Measurements from ENCODE around the gene DPYSL4.

DPYSL4 gene

DNA sequence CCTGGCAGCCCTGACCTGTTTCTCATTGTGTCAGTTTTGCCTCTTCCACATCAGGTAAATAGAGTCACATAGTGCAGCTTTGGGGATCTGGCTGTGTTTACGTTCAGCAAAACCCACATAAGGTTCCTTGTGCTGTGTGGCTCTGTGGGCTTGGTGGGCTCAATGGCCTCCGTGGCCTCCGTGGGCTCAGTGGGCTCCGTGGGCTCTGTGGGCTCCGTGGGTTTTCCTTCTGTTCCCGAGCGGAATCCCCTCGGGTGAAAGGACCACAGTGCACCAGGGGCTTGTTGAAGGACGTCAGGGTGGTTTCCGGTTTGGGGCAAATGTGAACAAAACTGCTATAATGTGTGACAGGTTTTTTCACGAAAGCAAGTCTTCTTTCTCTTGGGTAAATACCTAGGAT, 12.5 kb upstream of the DPYSL4 start:
- Histone ChIP-seq H3K4me1 (ENCODE audit: control insufficient read depth, insufficient read depth, low read length, poor library complexity, severe bottlenecking) (no peaks in the 10 kb centered on the region), H3K4me3 (ENCODE audit: extremely low read depth, insufficient read depth, low read length, poor library complexity, severe bottlenecking) (no peak overlapping the region), H3K36me3 (ENCODE audit: control insufficient read depth, insufficient read depth, low read length) (no peaks in the 10 kb centered on the region), H3K9me3 (ENCODE audit: control insufficient read depth, low read length) (no peaks in the 10 kb centered on the region), H3K27ac (ENCODE audit: low read depth, low read length, severe bottlenecking) (no peak overlapping the region)
- 85 to 88% methylated on average over 10 to 11 of the region's 11 CpGs for WGBS, 2 experiments (ENCODE audit: insufficient coverage in 2 of 2)

DNA sequence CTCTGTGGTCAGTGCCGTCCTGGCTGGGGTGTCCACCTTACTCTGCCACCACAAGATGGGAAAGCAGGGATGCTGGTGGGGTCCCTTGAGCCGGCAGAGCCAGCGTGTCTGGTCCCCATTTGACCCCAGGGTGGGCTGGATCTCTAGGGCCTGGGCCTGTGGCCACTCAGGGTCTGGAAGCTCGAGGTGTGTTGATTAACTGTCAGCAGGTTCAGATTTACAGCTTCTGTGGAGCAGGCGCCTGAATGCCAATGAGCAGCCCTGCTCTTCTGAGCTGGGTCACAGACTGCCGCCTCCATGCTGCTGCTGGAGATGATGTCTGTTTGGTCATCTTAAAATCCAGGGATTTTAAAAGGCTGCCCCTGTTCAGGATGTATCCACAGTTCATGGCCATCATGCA, 11.3 kb upstream of the DPYSL4 start:
- Histone ChIP-seq H3K4me1 (ENCODE audit: control insufficient read depth, insufficient read depth, low read length, poor library complexity, severe bottlenecking) (no peaks in the 10 kb centered on the region), H3K27ac (ENCODE audit: low read depth, low read length, severe bottlenecking) (no peak overlapping the region), H3K36me3 (ENCODE audit: control insufficient read depth, insufficient read depth, low read length) (no peaks in the 10 kb centered on the region), H3K4me3 (ENCODE audit: extremely low read depth, insufficient read depth, low read length, poor library complexity, severe bottlenecking) (no peak overlapping the region), H3K9me3 (ENCODE audit: control insufficient read depth, low read length) (no peaks in the 10 kb centered on the region)
- 82 to 84% methylated on average over 4 to 5 of the region's 6 CpGs for WGBS, 2 experiments (ENCODE audit: insufficient coverage in 2 of 2)

DNA sequence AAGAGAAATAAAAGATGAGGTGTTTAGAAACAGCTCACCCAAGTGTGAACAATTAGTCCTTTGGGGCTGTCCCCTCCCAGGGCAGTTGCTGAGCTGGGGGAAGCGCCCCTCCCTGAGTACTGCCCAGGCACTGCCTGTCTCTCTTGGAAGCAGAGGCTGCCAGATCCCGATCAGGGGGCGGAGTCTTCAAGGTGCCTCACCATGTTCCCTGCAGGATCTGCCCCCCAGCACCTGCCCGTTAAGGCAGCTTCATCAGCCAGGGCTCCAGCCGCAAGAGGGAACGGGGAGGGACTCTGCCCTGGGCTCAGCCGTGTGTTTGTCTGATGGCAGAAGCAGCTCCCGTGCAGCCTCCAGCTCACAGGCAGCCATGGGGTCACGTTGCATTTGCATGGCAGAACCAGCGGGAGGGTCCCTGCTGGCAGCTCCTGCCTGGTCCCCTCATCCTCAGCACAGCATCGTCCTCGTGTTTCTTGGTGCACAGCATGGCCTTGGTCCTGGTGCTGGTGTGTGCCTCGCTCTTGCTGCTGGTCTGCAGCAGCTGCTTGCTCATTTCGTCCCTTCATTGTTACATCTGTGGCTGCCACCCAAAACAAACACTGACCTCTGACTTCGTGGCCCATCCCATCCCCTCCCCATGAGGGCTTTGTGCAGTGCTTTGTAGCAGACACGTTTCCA, 10.7 kb upstream of the DPYSL4 start:
- no peaks in the 10 kb centered on the region for H3K36me3 ChIP-seq (ENCODE audit: control insufficient read depth, insufficient read depth, low read length)
- H3K9me3 ChIP-seq (ENCODE audit: control insufficient read depth, low read length): no peaks in the 10 kb centered on the region
- WGBS, 2 experiments (ENCODE audit: insufficient coverage in 2 of 2): 13 to 20% methylated on average over 15 to 16 of the region's 16 CpGs
- H3K27ac ChIP-seq (ENCODE audit: low read depth, low read length, severe bottlenecking): no peak overlapping the region
- no peak overlapping the region for H3K4me3 ChIP-seq (ENCODE audit: extremely low read depth, insufficient read depth, low read length, poor library complexity, severe bottlenecking)
- no peaks in the 10 kb centered on the region for H3K4me1 ChIP-seq (ENCODE audit: control insufficient read depth, insufficient read depth, low read length, poor library complexity, severe bottlenecking)

DNA sequence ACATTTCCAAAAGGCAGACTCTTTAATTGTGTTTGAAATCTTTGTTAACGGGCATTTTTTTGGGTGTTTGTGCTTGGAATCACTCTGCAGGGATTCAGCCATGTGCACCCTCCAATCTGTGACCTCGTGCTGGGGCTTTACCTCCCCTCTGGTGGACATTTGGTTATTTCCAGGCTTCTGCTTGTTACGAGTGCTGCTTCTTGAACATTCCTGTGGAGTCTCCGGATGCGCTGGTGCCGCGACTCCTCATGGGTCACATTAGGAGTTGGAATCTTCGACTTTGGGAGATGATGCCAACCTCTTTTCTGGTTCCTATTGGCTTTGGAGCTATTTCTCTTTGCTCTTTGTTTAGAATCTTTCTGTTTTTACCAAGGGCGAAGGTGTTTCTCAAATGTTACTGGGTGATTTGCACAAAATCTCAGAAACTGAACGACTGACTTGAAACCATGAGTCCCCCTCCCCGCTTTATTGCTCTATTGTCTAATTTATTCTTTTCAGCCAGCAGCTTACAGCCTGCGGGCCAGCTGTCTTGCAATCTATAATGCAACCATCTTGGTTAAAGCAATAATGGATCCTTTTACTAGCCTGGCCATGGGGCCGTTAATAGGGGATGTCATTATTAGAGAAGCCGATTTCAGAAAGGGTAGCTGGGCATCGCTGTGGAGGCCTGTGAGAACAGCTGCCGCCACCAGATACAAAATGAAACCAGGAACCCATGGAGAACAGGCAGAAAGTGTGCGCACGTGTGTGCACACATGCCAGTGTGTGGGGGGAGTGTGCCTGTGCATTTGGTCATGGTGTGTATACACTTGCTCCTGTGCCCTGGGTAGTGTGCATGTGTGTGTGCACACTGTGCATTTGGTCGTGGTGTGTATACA, 9.9 kb upstream of the DPYSL4 start:
- no peaks in the 10 kb centered on the region for H3K36me3 ChIP-seq (ENCODE audit: control insufficient read depth, insufficient read depth, low read length)
- H3K4me1 ChIP-seq (ENCODE audit: control insufficient read depth, insufficient read depth, low read length, poor library complexity, severe bottlenecking): no peaks in the 10 kb centered on the region
- H3K4me3 ChIP-seq (ENCODE audit: extremely low read depth, insufficient read depth, low read length, poor library complexity, severe bottlenecking): no peak overlapping the region
- no peaks in the 10 kb centered on the region for H3K9me3 ChIP-seq (ENCODE audit: control insufficient read depth, low read length)
- 75 to 78% methylated on average over 16 to 19 of the region's 19 CpGs for WGBS, 2 experiments (ENCODE audit: insufficient coverage in 2 of 2)
- H3K27ac ChIP-seq (ENCODE audit: low read depth, low read length, severe bottlenecking): no peak overlapping the region

DNA sequence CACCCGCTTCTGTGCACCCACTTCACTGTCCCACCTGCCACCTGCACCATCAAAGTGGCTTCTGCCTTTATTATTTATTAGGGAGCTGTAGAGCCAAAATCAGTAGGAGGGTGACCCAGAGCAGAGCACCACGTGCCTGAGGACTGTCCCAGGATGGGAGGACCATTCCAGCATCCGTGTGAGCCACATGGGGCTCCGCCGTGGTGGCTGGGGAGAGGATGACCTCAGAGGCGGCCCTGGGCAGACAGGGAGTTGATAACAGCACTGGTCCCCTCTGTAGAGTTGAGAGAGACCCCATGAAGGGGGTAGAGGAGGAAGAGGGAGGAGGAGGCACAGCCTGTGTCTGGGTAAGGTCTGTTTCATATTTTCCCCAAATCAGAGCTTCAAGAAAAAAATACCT, 8.7 kb upstream of the DPYSL4 start:
- H3K4me1 ChIP-seq (ENCODE audit: control insufficient read depth, insufficient read depth, low read length, poor library complexity, severe bottlenecking): no peaks in the 10 kb centered on the region
- H3K27ac ChIP-seq (ENCODE audit: low read depth, low read length, severe bottlenecking): no peak overlapping the region
- no peak overlapping the region for H3K4me3 ChIP-seq (ENCODE audit: extremely low read depth, insufficient read depth, low read length, poor library complexity, severe bottlenecking)
- H3K36me3 ChIP-seq (ENCODE audit: control insufficient read depth, insufficient read depth, low read length): no peaks in the 10 kb centered on the region
- no peaks in the 10 kb centered on the region for H3K9me3 ChIP-seq (ENCODE audit: control insufficient read depth, low read length)
- 63 to 72% methylated on average over 5 of the region's 6 CpGs for WGBS, 2 experiments (ENCODE audit: insufficient coverage in 2 of 2)

DNA sequence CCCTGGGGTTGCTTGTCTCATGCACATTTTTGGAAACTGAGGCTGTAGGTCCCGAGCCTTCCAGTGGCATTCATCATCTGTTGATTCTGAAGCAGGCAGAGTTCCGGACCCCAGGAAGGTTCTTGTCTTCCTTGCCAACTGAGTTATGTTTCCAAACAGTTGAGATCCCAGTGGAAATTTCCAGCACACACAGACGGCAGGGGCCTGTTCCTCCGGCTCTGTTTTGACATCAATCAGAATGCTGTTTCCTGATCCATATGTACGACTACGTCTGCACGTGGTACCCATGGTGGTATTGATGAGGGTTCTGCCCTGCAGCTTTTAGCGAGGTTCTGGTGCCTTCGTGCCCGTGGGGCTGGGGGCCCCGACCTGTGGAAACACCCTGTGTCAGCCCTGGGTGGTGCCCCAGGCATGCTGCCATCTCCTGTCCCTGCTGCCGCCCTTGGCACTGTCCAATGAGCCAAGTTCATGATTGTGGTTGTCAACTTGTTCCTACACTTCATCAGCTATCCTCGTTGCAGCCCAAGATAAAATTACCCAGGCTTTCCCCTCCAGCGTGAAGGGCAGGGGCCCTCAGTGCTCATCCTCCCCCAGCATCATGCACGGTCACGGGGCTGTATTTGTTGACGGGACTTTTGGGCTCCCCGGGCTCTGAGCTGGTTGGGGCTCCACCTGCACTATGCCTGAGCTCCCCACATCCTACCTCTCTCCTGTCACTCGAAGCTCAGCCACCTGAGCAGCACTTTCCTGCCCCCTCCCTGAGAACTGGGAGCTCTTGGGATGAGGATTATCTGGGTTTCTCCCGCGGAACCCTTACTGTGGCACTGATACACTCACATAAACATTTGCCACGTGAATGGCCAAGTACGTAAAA, 7.8 kb upstream of the DPYSL4 start:
- Histone ChIP-seq H3K4me1 (ENCODE audit: control insufficient read depth, insufficient read depth, low read length, poor library complexity, severe bottlenecking) (no peaks in the 10 kb centered on the region), H3K4me3 (ENCODE audit: extremely low read depth, insufficient read depth, low read length, poor library complexity, severe bottlenecking) (no peak overlapping the region), H3K9me3 (ENCODE audit: control insufficient read depth, low read length) (no peaks in the 10 kb centered on the region), H3K27ac (ENCODE audit: low read depth, low read length, severe bottlenecking) (no peak overlapping the region), H3K36me3 (ENCODE audit: control insufficient read depth, insufficient read depth, low read length) (no peaks in the 10 kb centered on the region)
- WGBS, 2 experiments (ENCODE audit: insufficient coverage in 2 of 2): 82 to 90% methylated on average over 18 to 22 of the region's 23 CpGs

DNA sequence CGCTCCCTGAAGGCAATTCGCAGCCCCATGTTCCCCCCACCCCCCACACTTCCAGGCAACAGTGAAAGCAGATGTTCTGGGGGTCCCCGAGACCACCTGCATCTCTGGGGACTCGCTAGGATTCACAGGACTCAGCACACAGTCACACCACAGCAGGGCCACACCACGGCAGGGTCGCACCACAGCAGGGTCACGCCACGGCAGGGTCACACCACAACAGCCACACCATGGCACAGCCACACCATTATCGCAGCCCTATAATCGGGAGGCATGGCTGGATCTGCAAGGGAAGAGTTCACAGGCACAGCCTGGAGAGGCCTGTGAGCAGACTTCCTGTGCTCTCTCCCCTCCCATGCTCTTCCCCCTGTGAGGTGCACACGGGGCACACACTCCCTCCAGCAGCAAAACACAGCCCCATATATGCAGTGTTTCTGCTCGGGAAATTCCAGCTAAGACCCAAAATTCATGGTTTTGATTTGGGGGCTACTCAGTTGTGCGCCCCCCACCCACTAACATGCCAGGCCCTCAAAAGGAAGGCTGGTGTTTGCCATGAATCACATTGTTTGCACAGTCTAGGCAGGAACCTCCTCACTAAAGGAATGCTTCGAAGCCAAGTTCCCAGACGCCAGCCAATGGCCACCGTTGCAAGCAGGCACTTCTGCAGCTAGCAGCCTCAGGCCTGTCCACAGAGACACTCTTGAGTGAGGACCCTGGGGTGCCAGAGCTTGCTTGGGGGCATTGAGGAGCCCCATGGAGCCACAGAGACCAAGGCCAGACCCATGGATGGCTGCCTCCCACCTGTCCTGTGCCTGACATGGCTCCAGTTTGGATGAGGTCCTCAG, 7.0 kb upstream of the DPYSL4 start:
- Histone ChIP-seq H3K36me3 (ENCODE audit: control insufficient read depth, insufficient read depth, low read length) (no peaks in the 10 kb centered on the region), H3K4me1 (ENCODE audit: control insufficient read depth, insufficient read depth, low read length, poor library complexity, severe bottlenecking) (no peaks in the 10 kb centered on the region), H3K4me3 (ENCODE audit: extremely low read depth, insufficient read depth, low read length, poor library complexity, severe bottlenecking) (no peak overlapping the region), H3K27ac (ENCODE audit: low read depth, low read length, severe bottlenecking) (no peak overlapping the region), H3K9me3 (ENCODE audit: control insufficient read depth, low read length) (no peaks in the 10 kb centered on the region)
- WGBS, 2 experiments (ENCODE audit: insufficient coverage in 2 of 2): 85 to 87% methylated on average over 10 to 14 of the region's 16 CpGs

DNA sequence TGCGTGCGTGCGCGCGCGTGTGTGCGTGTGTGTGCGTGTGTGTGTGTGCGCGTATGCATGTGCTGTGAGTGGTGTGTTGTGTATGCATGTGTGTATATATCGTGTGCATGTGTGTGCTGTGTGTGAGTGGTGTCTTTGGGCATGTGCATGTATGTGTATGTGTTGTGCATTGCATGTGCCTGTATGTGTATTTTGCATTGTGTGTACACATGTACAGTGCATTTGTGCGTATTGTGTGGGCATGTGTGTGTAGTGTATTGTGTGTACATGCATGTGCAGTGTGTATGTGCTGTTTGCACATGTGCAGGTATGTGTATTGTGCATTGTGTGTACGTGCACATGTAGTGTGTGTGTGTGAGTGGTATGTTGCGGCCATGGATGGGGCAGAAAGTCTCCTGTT, 6.0 kb upstream of the DPYSL4 start:
- Histone ChIP-seq H3K36me3 (ENCODE audit: control insufficient read depth, insufficient read depth, low read length) (no peaks in the 10 kb centered on the region), H3K4me1 (ENCODE audit: control insufficient read depth, insufficient read depth, low read length, poor library complexity, severe bottlenecking) (no peaks in the 10 kb centered on the region), H3K9me3 (ENCODE audit: control insufficient read depth, low read length) (no peaks in the 10 kb centered on the region), H3K4me3 (ENCODE audit: extremely low read depth, insufficient read depth, low read length, poor library complexity, severe bottlenecking) (no peak overlapping the region), H3K27ac (ENCODE audit: low read depth, low read length, severe bottlenecking) (no peak overlapping the region)
- 71 to 72% methylated on average over 9 to 11 of the region's 14 CpGs for WGBS, 2 experiments (ENCODE audit: insufficient coverage in 2 of 2)

DNA sequence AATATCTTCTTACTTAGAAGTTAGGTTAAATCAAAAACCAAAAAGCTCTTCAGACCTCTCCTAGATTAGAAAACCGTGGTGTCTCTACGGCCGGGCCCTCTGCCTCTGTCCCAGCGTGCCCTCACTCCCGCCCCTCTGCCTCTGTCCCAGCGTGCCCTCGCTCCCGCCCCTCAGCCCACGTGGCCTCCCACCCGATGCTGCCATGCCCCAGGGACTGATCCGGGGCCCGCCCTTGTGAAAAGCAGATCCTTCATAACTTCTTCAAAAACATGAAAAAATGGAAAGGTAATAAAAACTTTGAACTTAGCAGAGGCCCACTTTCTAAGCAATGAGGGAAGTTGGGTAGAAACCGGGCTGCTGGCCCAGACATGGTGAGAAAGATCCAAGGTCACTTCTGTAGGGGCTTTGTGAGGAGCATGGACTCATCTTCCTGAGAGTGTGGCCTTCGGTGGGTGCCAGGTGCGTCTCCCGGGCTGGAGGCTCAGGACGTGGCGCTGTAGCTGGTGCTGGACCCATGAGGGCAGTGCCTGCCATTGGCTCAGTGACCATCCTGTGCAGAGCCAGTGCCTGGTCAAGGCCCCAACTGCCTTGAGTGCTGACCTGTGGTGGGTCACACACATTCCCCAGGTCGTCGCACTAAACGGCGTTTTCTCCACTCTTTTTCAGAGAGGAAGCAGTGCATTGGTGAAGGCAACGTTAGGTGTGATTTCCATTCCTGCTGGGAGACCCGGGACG, 4.9 kb upstream of the DPYSL4 start:
- H3K4me1 ChIP-seq (ENCODE audit: control insufficient read depth, insufficient read depth, low read length, poor library complexity, severe bottlenecking): no peaks in the 10 kb centered on the region
- WGBS, 2 experiments (ENCODE audit: insufficient coverage in 2 of 2): 80 to 83% methylated on average over 12 to 21 of the region's 25 CpGs
- no peaks in the 10 kb centered on the region for H3K36me3 ChIP-seq (ENCODE audit: control insufficient read depth, insufficient read depth, low read length)
- H3K4me3 ChIP-seq (ENCODE audit: extremely low read depth, insufficient read depth, low read length, poor library complexity, severe bottlenecking): no peak overlapping the region
- H3K9me3 ChIP-seq (ENCODE audit: control insufficient read depth, low read length): no peaks in the 10 kb centered on the region
- no peak overlapping the region for H3K27ac ChIP-seq (ENCODE audit: low read depth, low read length, severe bottlenecking)
